Esophagus squamous epithelium (tissue), 5 donors: ENCODE measurements around the gene SPRING1. TPM values are rescaled to one million over a fixed set of nuclear protein-coding genes. Genes with fewer than 3 reads are reported as not detected.

ENCODE experiments used
- DNase-seq: peaks from one replicate; lab custom pipeline; 2025; lab: John Stamatoyannopoulos, UW
- H3K27ac ChIP-seq, 4 donors: fragments of 200-600 bp; sonication (generic); one replicate each; pipeline ENCODE4 v1.5.1; 2016 to 2019; ENCODE audit warnings: mild to moderate bottlenecking in 1 of 4
- H3K27me3 ChIP-seq, 4 donors: fragments of 200-600 bp; sonication (generic); 1 replicate in 3 of 4; 2 replicates in 1 of 4; pipeline versions ENCODE4 v1.5.1 to v1.6.0; 2017 to 2021; ENCODE audit warnings: antibody characterized with exemption in 1 of 4
- H3K36me3 ChIP-seq, 3 donors: fragments of 200-600 bp; sonication (generic); one replicate each; pipeline ENCODE4 v1.5.1; 2016 to 2019
- H3K4me1 ChIP-seq, 3 donors: fragments of 200-600 bp; sonication (generic); one replicate each; pipeline ENCODE4 v1.5.1; 2017 to 2019
- H3K4me3 ChIP-seq, 4 donors: fragments of 200-600 bp; sonication (generic); 1 replicate in 3 of 4; 2 replicates in 1 of 4; pipeline ENCODE4 v1.5.1; 2016 to 2019; ENCODE audit warnings: mild to moderate bottlenecking in 2 of 4, moderate library complexity in 1 of 4
- H3K9me3 ChIP-seq, 3 donors: fragments of 200-600 bp; sonication (generic); one replicate each; pipeline ENCODE4 v1.5.1; 2016 to 2019
- CTCF ChIP-seq, 6 experiments: fragments of 450-650 bp in 4 of 6; fragments of 200-600 bp in 2 of 6; sonication (generic) in 2 of 6; IDR thresholded peaks; one replicate each; pipeline ENCODE4 v1.5.1; 2016 to 2019; ENCODE audit warnings: antibody characterized with exemption in 6 of 6, mild to moderate bottlenecking in 4 of 6, moderate library complexity in 4 of 6
- POLR2A ChIP-seq, 4 donors: fragments of 450-650 bp; IDR thresholded peaks; one replicate each; pipeline ENCODE4 v1.6.1; 2017; ENCODE audit warnings: antibody characterized with exemption in 4 of 4, mild to moderate bottlenecking in 4 of 4, moderate library complexity in 3 of 4
- WGBS, 2 donors: methylation state at CpG; one replicate each; pipeline ENCODE4 v1.1.5; 2018; 5-methylcytosine and 5-hydroxymethylcytosine counted together
- intact Hi-C: fragments of 100-400 bp; cut with DNase I; formaldehyde crosslinking; loops from one replicate; pipeline ENCODE4 v1.15.0; 2022
- total RNA-seq, 4 donors: library from RNA; depleted of rRNA; stranded (reverse); fragments of >200 nt; gene quantifications; one replicate each; pipeline ENCODE4 v1.1.0, GENCODE V29; 2016
- donor health status: DM: yes; HTN: yes; CAD: no.

SPRING1 gene
- total RNA-seq, 4 donors from 2014 or later = 14.6 to 25.5 (median 19.1) TPM

GRCh38 chr12:116703214-116703795 lies 34.6 kb downstream of the SPRING1 start:
- peaks cover 0 to 7% (median 4%) of the 10 kb centered on the region in 3 donors for H3K4me1 ChIP-seq
- no peak for DNase-seq
- no peak overlapping the region for H3K27ac ChIP-seq
- peak; percentile 81 to 93 (median 90) for TF ChIP-seq CTCF (IDR thresholded peaks at IDR 0.05)
- TF ChIP-seq POLR2A (IDR thresholded peaks at IDR 0.05) = no peak
- no peak overlapping the region for H3K4me3 ChIP-seq
- H3K9me3 ChIP-seq = no peaks in the 10 kb centered on the region
- no peaks in the 10 kb centered on the region for H3K36me3 ChIP-seq
- intact Hi-C loops = loop anchor here (10.0 kb wide), 1 partner anchor 411 kb away; no protein-coding TSS in a partner anchor
- peaks cover 0 to 7% (median 0%) of the 10 kb centered on the region in 4 donors for H3K27me3 ChIP-seq
- WGBS, 2 donors = 15 to 22% methylated on average over 12 of the region's 12 CpGs

- H3K27me3 ChIP-seq = no peaks in the 10 kb centered on the region
- peaks cover 0 to 20% (median 5%) of the 10 kb centered on the region in 3 donors for H3K4me1 ChIP-seq
- no peaks in the 10 kb centered on the region for H3K9me3 ChIP-seq
- intact Hi-C loops = loop anchor here (10.0 kb wide), 1 partner anchor 413 kb away; no protein-coding TSS in a partner anchor
- TF ChIP-seq CTCF (IDR thresholded peaks at IDR 0.05) = no peak
- TF ChIP-seq POLR2A (IDR thresholded peaks at IDR 0.05) = no peak
- no peak for DNase-seq
- 86 to 92% methylated on average over 4 of the region's 4 CpGs for WGBS, 2 donors
- H3K36me3 ChIP-seq = no peaks in the 10 kb centered on the region
- H3K4me3 ChIP-seq = no peak overlapping the region
- H3K27ac ChIP-seq = no peak overlapping the region
Measured at GRCh38 chr12:116701432-116701831, 36.4 kb downstream of the SPRING1 start.

- DNase-seq = no peak
- intact Hi-C loops = loop anchor here (10.0 kb wide), 1 partner anchor 415 kb away; no protein-coding TSS in a partner anchor
- H3K27ac ChIP-seq = no peak overlapping the region
- peaks cover 0 to 20% (median 5%) of the 10 kb centered on the region in 3 donors for H3K4me1 ChIP-seq
- H3K9me3 ChIP-seq = no peaks in the 10 kb centered on the region
- H3K4me3 ChIP-seq = no peak overlapping the region
- H3K27me3 ChIP-seq = peaks cover 0 to 2% (median 0%) of the 10 kb centered on the region in 4 donors
- no peak for TF ChIP-seq POLR2A (IDR thresholded peaks at IDR 0.05)
- TF ChIP-seq CTCF (IDR thresholded peaks at IDR 0.05) = no peak
- H3K36me3 ChIP-seq = no peaks in the 10 kb centered on the region
- WGBS, 2 donors = 83 to 95% methylated on average over 5 of the region's 6 CpGs
Measured at GRCh38 chr12:116700066-116700465, 37.8 kb downstream of the SPRING1 start.

- no peak for TF ChIP-seq CTCF (IDR thresholded peaks at IDR 0.05)
- no peak for TF ChIP-seq POLR2A (IDR thresholded peaks at IDR 0.05)
- Histone ChIP-seq H3K36me3 (no peaks in the 10 kb centered on the region), H3K4me3 (no peak overlapping the region), H3K9me3 (no peaks in the 10 kb centered on the region), H3K27me3 (peaks cover 0 to 17% (median 0%) of the 10 kb centered on the region in 4 donors), H3K27ac (no peak overlapping the region), H3K4me1 (peaks cover 2 to 27% (median 11%) of the 10 kb centered on the region in 3 donors)
- intact Hi-C loops = no loop called here
- 65 to 77% methylated on average over 2 of the region's 2 CpGs for WGBS, 2 donors
- DNase-seq = no peak
Measured at GRCh38 chr12:116698554-116699075, 39.3 kb downstream of the SPRING1 start.

- Histone ChIP-seq H3K4me3 (no peak overlapping the region), H3K27ac (no peak overlapping the region), H3K4me1 (peaks cover 5 to 32% (median 16%) of the 10 kb centered on the region in 3 donors), H3K27me3 (peaks cover 0 to 22% (median 0%) of the 10 kb centered on the region in 4 donors), H3K36me3 (no peaks in the 10 kb centered on the region), H3K9me3 (no peaks in the 10 kb centered on the region)
- TF ChIP-seq CTCF (IDR thresholded peaks at IDR 0.05) (no peak), POLR2A (IDR thresholded peaks at IDR 0.05) (no peak)
- DNase-seq = no peak
- intact Hi-C loops = no loop called here
- WGBS, 2 donors = 25 to 37% methylated on average over 8 of the region's 8 CpGs
Measured at GRCh38 chr12:116698116-116698515, 39.8 kb downstream of the SPRING1 start.
